Measurements from ENCODE around the gene APOBEC3B.

APOBEC3B gene

DNA sequence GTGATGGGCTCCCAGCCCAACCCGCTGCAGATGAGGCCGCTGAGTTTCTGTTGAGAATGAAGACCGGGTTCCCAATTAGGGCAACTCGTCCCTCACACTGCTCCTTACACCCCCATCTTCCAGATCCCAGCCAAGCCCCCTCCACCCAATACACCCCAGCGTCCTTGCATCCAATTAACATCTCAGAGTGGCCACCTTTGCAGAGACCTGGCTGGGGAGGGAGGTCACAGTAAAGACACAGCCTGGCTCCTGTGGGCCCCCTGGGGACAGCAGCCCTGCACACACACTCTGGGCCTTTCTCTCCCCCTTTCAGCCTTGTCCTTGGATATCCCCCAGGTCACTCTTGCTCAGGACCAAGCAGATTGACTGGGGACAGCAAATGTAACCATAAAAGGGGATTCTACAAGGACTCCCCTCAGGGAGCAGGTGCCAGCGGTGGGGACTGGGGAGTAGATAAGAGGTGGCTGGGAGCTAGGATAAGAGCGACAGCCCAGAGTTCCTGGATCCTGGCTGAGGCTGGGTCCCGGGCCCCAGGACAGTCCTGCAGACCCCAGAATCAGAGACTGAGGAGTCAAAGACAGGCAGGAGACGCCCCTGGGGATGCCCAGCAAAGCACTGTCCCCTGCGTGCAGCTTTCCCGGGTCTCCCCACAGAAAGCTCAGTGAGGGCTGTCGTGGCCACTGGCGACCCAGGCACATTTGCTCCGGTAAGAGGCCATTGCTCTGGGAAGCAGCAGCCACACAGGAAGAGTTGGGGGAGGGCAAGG, 16.4 kb upstream of the APOBEC3B start:
- Histone ChIP-seq H3K9me3 (ENCODE audit: control insufficient read depth in 1 of 2, low read length in 2 of 2) (no peaks in the 10 kb centered on the region), H3K4me1 (ENCODE audit: control insufficient read depth in 1 of 2, insufficient read depth in 2 of 2, low read length in 2 of 2) (peaks cover 12 to 14% of the 10 kb centered on the region in 2 donors), H3K27me3 (ENCODE audit: control insufficient read depth in 1 of 2, insufficient read depth in 2 of 2, low read length in 2 of 2) (no peaks in the 10 kb centered on the region), H3K9ac (ENCODE audit: low read depth in 1 of 2, low read length in 2 of 2) (no peak overlapping the region), H3K27ac (ENCODE audit: low read depth, low read length) (no peak overlapping the region), H3K36me3 (ENCODE audit: control insufficient read depth in 1 of 2, insufficient read depth in 2 of 2, low read length in 2 of 2) (no peaks in the 10 kb centered on the region), H3K4me3 (ENCODE audit: low read depth in 1 of 2, low read length in 2 of 2) (no peak overlapping the region)

DNA sequence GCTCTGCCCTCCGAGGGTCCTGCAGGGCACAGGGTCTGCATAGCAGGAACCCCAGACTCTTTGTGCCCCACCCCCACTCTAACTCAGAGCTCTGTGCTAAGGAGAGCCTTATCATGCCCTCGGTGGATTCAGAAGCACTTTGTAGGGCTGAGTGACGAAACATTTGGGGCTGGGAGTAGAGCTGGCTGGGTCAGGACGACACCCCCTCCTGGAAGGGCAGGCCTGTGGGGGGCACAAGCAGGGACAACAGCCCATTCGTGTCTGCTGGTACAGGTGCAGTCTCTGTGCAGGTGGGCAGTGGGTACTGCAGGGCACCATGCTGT, 15.8 kb upstream of the APOBEC3B start:
- Histone ChIP-seq H3K9ac (ENCODE audit: low read depth in 1 of 2, low read length in 2 of 2) (no peak overlapping the region), H3K4me3 (ENCODE audit: low read depth in 1 of 2, low read length in 2 of 2) (no peak overlapping the region), H3K36me3 (ENCODE audit: control insufficient read depth in 1 of 2, insufficient read depth in 2 of 2, low read length in 2 of 2) (no peaks in the 10 kb centered on the region), H3K27ac (ENCODE audit: low read depth, low read length) (no peak overlapping the region), H3K9me3 (ENCODE audit: control insufficient read depth in 1 of 2, low read length in 2 of 2) (no peaks in the 10 kb centered on the region), H3K27me3 (ENCODE audit: control insufficient read depth in 1 of 2, insufficient read depth in 2 of 2, low read length in 2 of 2) (no peaks in the 10 kb centered on the region), H3K4me1 (ENCODE audit: control insufficient read depth in 1 of 2, insufficient read depth in 2 of 2, low read length in 2 of 2) (peaks cover 12 to 14% of the 10 kb centered on the region in 2 donors)

DNA sequence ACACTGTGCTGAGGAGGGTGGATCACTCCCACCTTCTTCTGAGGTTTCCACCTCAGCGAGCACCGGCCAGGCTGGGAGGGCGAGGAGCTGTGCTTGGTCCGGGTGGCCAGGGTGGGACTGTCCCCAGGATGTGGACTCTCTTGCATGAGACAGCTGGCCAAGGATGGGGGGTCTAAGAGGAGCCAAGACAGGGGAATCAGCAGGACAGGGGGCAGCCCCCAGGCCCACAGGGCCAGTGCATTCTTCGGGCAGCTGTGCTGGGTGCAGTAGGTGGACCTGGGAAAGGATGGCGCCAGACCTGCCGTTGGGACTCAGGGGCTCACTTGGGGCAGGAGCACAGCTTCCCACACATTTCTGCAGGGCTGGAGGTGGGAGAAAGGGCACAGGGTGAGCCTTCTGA, 15.2 kb upstream of the APOBEC3B start:
- H3K4me1 ChIP-seq (ENCODE audit: control insufficient read depth in 1 of 2, insufficient read depth in 2 of 2, low read length in 2 of 2): peaks cover 12 to 14% of the 10 kb centered on the region in 2 donors
- no peaks in the 10 kb centered on the region for H3K27me3 ChIP-seq (ENCODE audit: control insufficient read depth in 1 of 2, insufficient read depth in 2 of 2, low read length in 2 of 2)
- H3K4me3 ChIP-seq (ENCODE audit: low read depth in 1 of 2, low read length in 2 of 2): no peak overlapping the region
- no peaks in the 10 kb centered on the region for H3K9me3 ChIP-seq (ENCODE audit: control insufficient read depth in 1 of 2, low read length in 2 of 2)
- no peaks in the 10 kb centered on the region for H3K36me3 ChIP-seq (ENCODE audit: control insufficient read depth in 1 of 2, insufficient read depth in 2 of 2, low read length in 2 of 2)
- no peak overlapping the region for H3K27ac ChIP-seq (ENCODE audit: low read depth, low read length)
- H3K9ac ChIP-seq (ENCODE audit: low read depth in 1 of 2, low read length in 2 of 2): no peak overlapping the region

DNA sequence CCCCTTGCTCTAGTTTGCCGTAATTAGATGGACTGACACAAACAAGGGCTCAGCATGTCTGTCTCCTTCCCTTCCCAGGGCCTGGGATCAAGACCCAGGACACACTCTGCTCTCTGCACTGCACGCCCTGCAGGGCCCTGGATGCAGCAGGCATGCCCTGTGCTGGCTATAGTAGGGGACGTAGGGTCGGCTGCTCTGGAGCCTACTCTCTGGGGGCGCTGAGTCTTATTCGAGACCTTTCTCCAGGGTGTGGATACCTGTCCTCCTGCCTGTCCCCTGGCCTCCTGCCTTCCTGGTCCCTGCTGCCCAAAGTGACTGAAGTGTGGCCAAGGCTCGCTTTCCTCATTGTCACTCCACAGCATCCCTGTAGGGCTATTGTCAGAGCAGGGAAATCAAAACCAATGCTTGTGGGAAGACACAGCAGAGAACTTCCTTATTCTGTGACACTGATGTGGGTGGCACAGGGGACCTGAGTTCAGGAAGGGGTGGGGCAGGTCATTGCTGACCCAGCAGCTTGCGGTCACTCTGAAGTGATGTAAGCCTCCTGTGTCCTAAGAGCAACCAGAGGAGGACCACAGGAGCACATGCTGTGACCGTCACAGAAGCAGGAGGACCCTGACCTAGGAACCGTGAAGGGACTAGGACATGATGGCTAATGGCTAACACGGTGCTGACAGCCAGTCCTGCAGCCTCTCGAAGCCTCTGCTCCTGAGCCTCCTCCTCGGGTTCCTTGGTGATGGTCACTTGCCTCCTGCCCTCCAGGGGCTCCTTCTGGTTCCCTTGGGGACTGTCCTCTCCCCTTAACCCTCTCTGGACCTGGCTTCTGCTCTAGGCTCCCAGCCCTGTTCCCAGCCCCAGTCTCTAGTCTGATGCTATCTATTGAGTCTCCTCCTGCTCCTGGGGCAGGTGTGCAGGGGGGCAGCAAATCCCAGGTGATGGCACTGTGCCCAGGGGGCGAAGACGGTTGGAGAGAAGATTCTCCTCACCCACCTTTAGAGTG, 14.4 kb upstream of the APOBEC3B start:
- H3K27me3 ChIP-seq (ENCODE audit: control insufficient read depth in 1 of 2, insufficient read depth in 2 of 2, low read length in 2 of 2): no peaks in the 10 kb centered on the region
- no peak overlapping the region for H3K27ac ChIP-seq (ENCODE audit: low read depth, low read length)
- H3K36me3 ChIP-seq (ENCODE audit: control insufficient read depth in 1 of 2, insufficient read depth in 2 of 2, low read length in 2 of 2): no peaks in the 10 kb centered on the region
- peaks cover 12 to 14% of the 10 kb centered on the region in 2 donors for H3K4me1 ChIP-seq (ENCODE audit: control insufficient read depth in 1 of 2, insufficient read depth in 2 of 2, low read length in 2 of 2)
- no peak overlapping the region for H3K9ac ChIP-seq (ENCODE audit: low read depth in 1 of 2, low read length in 2 of 2)
- no peak overlapping the region for H3K4me3 ChIP-seq (ENCODE audit: low read depth in 1 of 2, low read length in 2 of 2)
- H3K9me3 ChIP-seq (ENCODE audit: control insufficient read depth in 1 of 2, low read length in 2 of 2): no peaks in the 10 kb centered on the region

DNA sequence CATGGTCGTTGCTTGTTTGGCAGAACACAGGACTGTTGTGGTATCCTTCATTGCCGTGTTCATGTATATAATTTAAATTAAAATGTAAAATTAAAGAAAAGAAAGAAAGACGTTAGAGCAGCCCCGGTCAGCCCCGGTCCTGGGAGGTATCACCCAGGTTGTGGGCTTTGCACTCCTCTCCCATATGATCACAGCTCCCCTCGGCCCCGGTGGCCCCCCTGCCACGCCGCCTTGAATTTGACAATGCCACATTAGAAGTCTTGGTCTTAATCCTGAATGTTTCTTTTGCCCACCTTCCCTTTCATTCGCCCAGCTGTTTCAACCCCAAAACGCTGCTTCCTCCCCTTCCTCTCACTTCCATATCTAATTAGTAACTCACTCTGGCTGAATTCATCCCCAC, 13.3 kb upstream of the APOBEC3B start:
- Histone ChIP-seq H3K4me3 (ENCODE audit: low read depth in 1 of 2, low read length in 2 of 2) (no peak overlapping the region), H3K4me1 (ENCODE audit: control insufficient read depth in 1 of 2, insufficient read depth in 2 of 2, low read length in 2 of 2) (peaks cover 17 to 18% of the 10 kb centered on the region in 2 donors), H3K27ac (ENCODE audit: low read depth, low read length) (no peak overlapping the region), H3K27me3 (ENCODE audit: control insufficient read depth in 1 of 2, insufficient read depth in 2 of 2, low read length in 2 of 2) (no peaks in the 10 kb centered on the region), H3K9ac (ENCODE audit: low read depth in 1 of 2, low read length in 2 of 2) (no peak overlapping the region), H3K36me3 (ENCODE audit: control insufficient read depth in 1 of 2, insufficient read depth in 2 of 2, low read length in 2 of 2) (no peaks in the 10 kb centered on the region), H3K9me3 (ENCODE audit: control insufficient read depth in 1 of 2, low read length in 2 of 2) (no peaks in the 10 kb centered on the region)

DNA sequence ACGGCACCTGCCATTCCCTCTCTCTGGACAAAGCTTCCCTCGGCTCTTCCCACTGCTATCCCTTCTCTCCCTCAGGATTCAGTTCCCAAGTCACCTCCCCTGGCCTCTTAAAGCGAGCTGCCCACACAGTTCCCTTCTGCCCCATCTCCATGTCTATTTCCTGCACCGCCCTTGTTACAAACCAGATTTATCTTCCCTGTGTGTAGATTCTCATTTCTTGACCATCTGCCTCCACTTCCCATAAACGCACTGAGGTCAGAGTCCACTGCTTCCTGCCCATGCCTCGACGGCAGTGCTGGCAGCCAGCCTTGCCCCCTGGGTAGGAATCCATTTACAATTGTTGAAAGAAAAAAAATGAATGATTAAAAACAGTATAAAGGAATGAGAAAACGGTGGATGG, 11.6 kb upstream of the APOBEC3B start:
- no peak overlapping the region for H3K4me3 ChIP-seq (ENCODE audit: low read depth in 1 of 2, low read length in 2 of 2)
- H3K9me3 ChIP-seq (ENCODE audit: control insufficient read depth in 1 of 2, low read length in 2 of 2): no peaks in the 10 kb centered on the region
- no peak overlapping the region for H3K27ac ChIP-seq (ENCODE audit: low read depth, low read length)
- no peaks in the 10 kb centered on the region for H3K36me3 ChIP-seq (ENCODE audit: control insufficient read depth in 1 of 2, insufficient read depth in 2 of 2, low read length in 2 of 2)
- H3K4me1 ChIP-seq (ENCODE audit: control insufficient read depth in 1 of 2, insufficient read depth in 2 of 2, low read length in 2 of 2): peaks cover 4 to 5% of the 10 kb centered on the region in 2 donors
- no peak overlapping the region for H3K9ac ChIP-seq (ENCODE audit: low read depth in 1 of 2, low read length in 2 of 2)
- no peaks in the 10 kb centered on the region for H3K27me3 ChIP-seq (ENCODE audit: control insufficient read depth in 1 of 2, insufficient read depth in 2 of 2, low read length in 2 of 2)

DNA sequence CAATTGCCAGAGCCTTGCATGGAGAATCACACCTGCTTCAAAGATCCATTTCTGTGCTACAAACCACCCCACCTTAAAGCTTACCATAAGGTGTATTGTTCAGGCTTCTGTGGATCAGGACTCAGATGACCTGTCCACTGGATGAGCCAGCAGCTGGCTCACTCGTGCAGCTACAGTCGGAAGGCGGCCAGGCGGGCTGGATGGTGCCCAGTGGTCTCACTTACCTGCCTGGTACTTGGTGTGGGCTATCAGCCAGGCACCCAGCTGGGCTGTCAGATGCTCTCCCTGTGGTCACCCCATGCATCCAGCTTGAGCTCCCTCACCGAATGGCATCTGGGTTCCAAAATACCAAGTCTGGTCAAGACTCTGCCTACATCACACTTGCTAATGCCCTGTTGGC, 10.9 kb upstream of the APOBEC3B start:
- no peak overlapping the region for H3K27ac ChIP-seq (ENCODE audit: low read depth, low read length)
- no peaks in the 10 kb centered on the region for H3K27me3 ChIP-seq (ENCODE audit: control insufficient read depth in 1 of 2, insufficient read depth in 2 of 2, low read length in 2 of 2)
- no peak overlapping the region for H3K9ac ChIP-seq (ENCODE audit: low read depth in 1 of 2, low read length in 2 of 2)
- H3K9me3 ChIP-seq (ENCODE audit: control insufficient read depth in 1 of 2, low read length in 2 of 2): no peaks in the 10 kb centered on the region
- H3K36me3 ChIP-seq (ENCODE audit: control insufficient read depth in 1 of 2, insufficient read depth in 2 of 2, low read length in 2 of 2): no peaks in the 10 kb centered on the region
- no peak overlapping the region for H3K4me3 ChIP-seq (ENCODE audit: low read depth in 1 of 2, low read length in 2 of 2)
- H3K4me1 ChIP-seq (ENCODE audit: control insufficient read depth in 1 of 2, insufficient read depth in 2 of 2, low read length in 2 of 2): peaks cover 4 to 5% of the 10 kb centered on the region in 2 donors

DNA sequence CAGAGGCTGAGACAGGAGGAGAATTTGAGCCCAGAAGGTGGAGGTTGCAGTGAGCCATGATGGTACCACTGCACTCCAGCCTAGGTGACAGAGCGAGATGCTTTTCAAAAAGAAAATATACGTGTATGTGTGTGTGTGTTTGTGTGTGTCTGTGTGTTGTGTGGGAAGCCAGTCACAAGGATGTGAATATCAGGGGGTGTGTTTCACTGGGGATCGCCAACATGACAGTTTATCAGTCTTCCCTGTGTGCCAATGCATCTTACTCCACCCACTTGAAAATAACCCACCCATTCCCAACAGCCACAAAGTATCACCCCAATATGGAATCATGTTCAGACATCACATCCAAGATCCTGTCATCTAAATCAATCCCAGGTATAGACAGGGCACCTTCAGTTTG, 10.4 kb upstream of the APOBEC3B start:
- H3K4me3 ChIP-seq (ENCODE audit: low read depth in 1 of 2, low read length in 2 of 2): no peak overlapping the region
- H3K9ac ChIP-seq (ENCODE audit: low read depth in 1 of 2, low read length in 2 of 2): no peak overlapping the region
- peaks cover 4 to 5% of the 10 kb centered on the region in 2 donors for H3K4me1 ChIP-seq (ENCODE audit: control insufficient read depth in 1 of 2, insufficient read depth in 2 of 2, low read length in 2 of 2)
- H3K9me3 ChIP-seq (ENCODE audit: control insufficient read depth in 1 of 2, low read length in 2 of 2): no peaks in the 10 kb centered on the region
- no peaks in the 10 kb centered on the region for H3K36me3 ChIP-seq (ENCODE audit: control insufficient read depth in 1 of 2, insufficient read depth in 2 of 2, low read length in 2 of 2)
- no peaks in the 10 kb centered on the region for H3K27me3 ChIP-seq (ENCODE audit: control insufficient read depth in 1 of 2, insufficient read depth in 2 of 2, low read length in 2 of 2)
- H3K27ac ChIP-seq (ENCODE audit: low read depth, low read length): no peak overlapping the region

DNA sequence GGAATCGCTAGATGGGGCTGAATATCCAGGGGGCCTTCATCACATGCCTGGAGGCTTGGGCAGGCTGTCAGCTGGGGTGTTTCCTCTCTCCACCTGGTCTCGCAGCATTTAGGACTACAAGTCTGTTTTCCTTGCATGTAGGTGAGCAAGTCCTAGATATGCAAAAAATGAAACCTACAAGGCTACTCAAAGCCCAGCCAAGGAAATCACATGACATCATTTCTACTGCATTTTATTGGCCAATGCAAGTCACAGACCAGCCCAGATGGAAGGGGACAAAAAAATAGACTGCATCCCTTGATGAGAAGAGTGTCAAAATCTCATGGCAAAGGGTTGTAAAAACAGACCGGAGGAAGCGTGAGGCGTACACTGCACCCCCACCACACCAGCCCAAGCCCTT, 9.6 kb upstream of the APOBEC3B start:
- Histone ChIP-seq H3K9ac (ENCODE audit: low read depth in 1 of 2, low read length in 2 of 2) (no peak overlapping the region), H3K27ac (ENCODE audit: low read depth, low read length) (no peak overlapping the region), H3K36me3 (ENCODE audit: control insufficient read depth in 1 of 2, insufficient read depth in 2 of 2, low read length in 2 of 2) (no peaks in the 10 kb centered on the region), H3K27me3 (ENCODE audit: control insufficient read depth in 1 of 2, insufficient read depth in 2 of 2, low read length in 2 of 2) (no peaks in the 10 kb centered on the region), H3K9me3 (ENCODE audit: control insufficient read depth in 1 of 2, low read length in 2 of 2) (no peaks in the 10 kb centered on the region), H3K4me3 (ENCODE audit: low read depth in 1 of 2, low read length in 2 of 2) (no peak overlapping the region), H3K4me1 (ENCODE audit: control insufficient read depth in 1 of 2, insufficient read depth in 2 of 2, low read length in 2 of 2) (peaks cover 4 to 5% of the 10 kb centered on the region in 2 donors)
